ENCODE data around the gene ZNF732. TPM values are rescaled to one million over a fixed set of nuclear protein-coding genes. Genes with fewer than 3 reads are reported as not detected.

Gene ZNF732
- total and polyA plus RNA-seq, 2 experiments from 2014 or later, result not detected

GRCh38 chr4:294732-295131, 10.5 kb downstream of the ZNF732 start:
- no peak overlapping the region for H3K4me3 ChIP-seq
- no peaks in the 10 kb centered on the region for H3K4me1 ChIP-seq (ENCODE audit: insufficient read depth)
- TF ChIP-seq EZH2phosphoT487 (IDR thresholded peaks at IDR 0.05; ENCODE audit: low read depth, severe bottlenecking, unreplicated experiment) (no peak), CTCF (IDR thresholded peaks at IDR 0.05; ENCODE audit: poor library complexity) (no peak), EZH2 (IDR thresholded peaks at IDR 0.05; ENCODE audit: borderline replicate concordance) (no peak)
- no peak overlapping the region for H2AFZ ChIP-seq
- H3K9me2 ChIP-seq (replicated peaks; ENCODE audit: insufficient read depth), result no peaks in the 10 kb centered on the region
- H4K20me1 ChIP-seq (ENCODE audit: insufficient read depth, poor library complexity, severe bottlenecking), result no peaks in the 10 kb centered on the region
- WGBS (ENCODE audit: low lambda C conversion rate, missing lambda C conversion rate), result 86% methylated on average over 3 of the region's 3 CpGs
- no peak overlapping the region for H3K27ac ChIP-seq
- H3K4me2 ChIP-seq, result no peak overlapping the region
- H3K36me3 ChIP-seq (replicated peaks; ENCODE audit: insufficient read depth, low read depth), result no peaks in the 10 kb centered on the region
- no peaks in the 10 kb centered on the region for H3K9me3 ChIP-seq (ENCODE audit: low read depth)
- no peak for DNase-seq (ENCODE audit: low spot score)
- no peaks in the 10 kb centered on the region for H3K79me2 ChIP-seq
- H3K27me3 ChIP-seq, result no peaks in the 10 kb centered on the region

GRCh38 chr4:288891-289290, 16.4 kb downstream of the ZNF732 start:
- Histone ChIP-seq H3K27me3 (no peaks in the 10 kb centered on the region), H3K36me3 (replicated peaks; ENCODE audit: insufficient read depth, low read depth) (no peaks in the 10 kb centered on the region), H3K27ac (no peak overlapping the region), H2AFZ (no peak overlapping the region), H3K9me2 (replicated peaks; ENCODE audit: insufficient read depth) (no peaks in the 10 kb centered on the region), H3K9me3 (ENCODE audit: low read depth) (peaks cover 3% of the 10 kb centered on the region), H3K4me3 (no peak overlapping the region), H3K4me1 (ENCODE audit: insufficient read depth) (no peaks in the 10 kb centered on the region), H4K20me1 (ENCODE audit: insufficient read depth, poor library complexity, severe bottlenecking) (no peaks in the 10 kb centered on the region), H3K79me2 (no peaks in the 10 kb centered on the region), H3K4me2 (no peak overlapping the region)
- DNase-seq (ENCODE audit: low spot score), result no peak
- no peak for TF ChIP-seq EZH2phosphoT487 (IDR thresholded peaks at IDR 0.05; ENCODE audit: low read depth, severe bottlenecking, unreplicated experiment)
- no peak for TF ChIP-seq EZH2 (IDR thresholded peaks at IDR 0.05; ENCODE audit: borderline replicate concordance)
- TF ChIP-seq CTCF (IDR thresholded peaks at IDR 0.05; ENCODE audit: poor library complexity), result no peak
- WGBS (ENCODE audit: low lambda C conversion rate, missing lambda C conversion rate), result 72% methylated on average over 2 of the region's 2 CpGs

GRCh38 chr4:273309-274017, 31.8 kb downstream of the ZNF732 start:
- Histone ChIP-seq H2AFZ (no peak overlapping the region), H3K9me2 (replicated peaks; ENCODE audit: insufficient read depth) (no peaks in the 10 kb centered on the region), H3K36me3 (replicated peaks; ENCODE audit: insufficient read depth, low read depth) (no peaks in the 10 kb centered on the region), H3K9me3 (ENCODE audit: low read depth) (peaks cover 47% of the 10 kb centered on the region), H3K4me1 (ENCODE audit: insufficient read depth) (no peaks in the 10 kb centered on the region), H4K20me1 (ENCODE audit: insufficient read depth, poor library complexity, severe bottlenecking) (no peaks in the 10 kb centered on the region), H3K27me3 (no peaks in the 10 kb centered on the region), H3K27ac (no peak overlapping the region), H3K4me2 (no peak overlapping the region), H3K4me3 (no peak overlapping the region), H3K79me2 (no peaks in the 10 kb centered on the region)
- DNase-seq (ENCODE audit: low spot score), result no peak
- WGBS (ENCODE audit: low lambda C conversion rate, missing lambda C conversion rate), result 68% methylated on average over 5 of the region's 5 CpGs
- TF ChIP-seq CTCF (IDR thresholded peaks at IDR 0.05; ENCODE audit: poor library complexity) (no peak), EZH2 (IDR thresholded peaks at IDR 0.05; ENCODE audit: borderline replicate concordance) (no peak), EZH2phosphoT487 (IDR thresholded peaks at IDR 0.05; ENCODE audit: low read depth, severe bottlenecking, unreplicated experiment) (no peak)

Measured in hepatocyte (in vitro differentiated cells).